ENCODE data around the gene FAM151B.
"Not testable (repeated sequence)": the region's sequence is repeated elsewhere in the genome, so short reads cannot be mapped to it uniquely, and the experiment has no call there.

DNA sequence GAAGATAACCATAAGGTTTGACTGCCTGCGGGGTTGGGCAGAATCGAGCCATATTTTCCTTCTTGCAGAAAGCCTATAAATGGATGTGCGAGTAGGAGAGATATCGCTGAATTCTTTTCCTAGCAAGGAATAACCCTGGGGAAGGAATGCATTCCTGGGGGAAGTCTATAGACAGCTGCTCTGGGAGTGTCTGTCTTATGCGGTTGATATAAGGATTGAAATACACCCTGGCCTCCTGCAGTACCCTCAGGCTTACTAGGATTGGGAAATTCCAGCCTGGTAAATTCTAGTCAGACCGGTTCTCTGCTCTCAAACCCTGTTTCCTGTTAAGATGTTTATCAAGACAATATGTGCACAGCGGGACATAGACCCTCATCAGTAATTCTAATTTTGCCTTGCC lies 5.5 kb downstream of the FAM151B start:
- TF ChIP-seq NR1H2 (CRISPR knock-in tag; IDR thresholded peaks at IDR 0.05); GTF2I (CRISPR knock-in tag; conservative IDR thresholded peaks at IDR 0.05); JUN (CRISPR knock-in tag; IDR thresholded peaks at IDR 0.05); FOXP1 (CRISPR knock-in tag; IDR thresholded peaks at IDR 0.05; ENCODE audit: borderline replicate concordance); PRRX2 (CRISPR knock-in tag; IDR thresholded peaks at IDR 0.05); FOXK1 (CRISPR knock-in tag; IDR thresholded peaks at IDR 0.05); NR3C1 (CRISPR knock-in tag; conservative IDR thresholded peaks at IDR 0.05; ENCODE audit: low read depth); NFE2L1 (CRISPR knock-in tag; IDR thresholded peaks at IDR 0.05): not testable (repeated sequence)
- TF ChIP-seq, protein P1, sequence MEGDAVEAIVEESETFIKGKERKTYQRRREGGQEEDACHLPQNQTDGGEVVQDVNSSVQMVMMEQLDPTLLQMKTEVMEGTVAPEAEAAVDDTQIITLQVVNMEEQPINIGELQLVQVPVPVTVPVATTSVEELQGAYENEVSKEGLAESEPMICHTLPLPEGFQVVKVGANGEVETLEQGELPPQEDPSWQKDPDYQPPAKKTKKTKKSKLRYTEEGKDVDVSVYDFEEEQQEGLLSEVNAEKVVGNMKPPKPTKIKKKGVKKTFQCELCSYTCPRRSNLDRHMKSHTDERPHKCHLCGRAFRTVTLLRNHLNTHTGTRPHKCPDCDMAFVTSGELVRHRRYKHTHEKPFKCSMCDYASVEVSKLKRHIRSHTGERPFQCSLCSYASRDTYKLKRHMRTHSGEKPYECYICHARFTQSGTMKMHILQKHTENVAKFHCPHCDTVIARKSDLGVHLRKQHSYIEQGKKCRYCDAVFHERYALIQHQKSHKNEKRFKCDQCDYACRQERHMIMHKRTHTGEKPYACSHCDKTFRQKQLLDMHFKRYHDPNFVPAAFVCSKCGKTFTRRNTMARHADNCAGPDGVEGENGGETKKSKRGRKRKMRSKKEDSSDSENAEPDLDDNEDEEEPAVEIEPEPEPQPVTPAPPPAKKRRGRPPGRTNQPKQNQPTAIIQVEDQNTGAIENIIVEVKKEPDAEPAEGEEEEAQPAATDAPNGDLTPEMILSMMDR (IDR thresholded peaks at IDR 0.05), result not testable (repeated sequence)
- TF ChIP-seq, protein P2, sequence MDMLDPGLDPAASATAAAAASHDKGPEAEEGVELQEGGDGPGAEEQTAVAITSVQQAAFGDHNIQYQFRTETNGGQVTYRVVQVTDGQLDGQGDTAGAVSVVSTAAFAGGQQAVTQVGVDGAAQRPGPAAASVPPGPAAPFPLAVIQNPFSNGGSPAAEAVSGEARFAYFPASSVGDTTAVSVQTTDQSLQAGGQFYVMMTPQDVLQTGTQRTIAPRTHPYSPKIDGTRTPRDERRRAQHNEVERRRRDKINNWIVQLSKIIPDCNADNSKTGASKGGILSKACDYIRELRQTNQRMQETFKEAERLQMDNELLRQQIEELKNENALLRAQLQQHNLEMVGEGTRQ (CRISPR knock-in tag; IDR thresholded peaks at IDR 0.05), result not testable (repeated sequence)
- TF ChIP-seq, protein P3, sequence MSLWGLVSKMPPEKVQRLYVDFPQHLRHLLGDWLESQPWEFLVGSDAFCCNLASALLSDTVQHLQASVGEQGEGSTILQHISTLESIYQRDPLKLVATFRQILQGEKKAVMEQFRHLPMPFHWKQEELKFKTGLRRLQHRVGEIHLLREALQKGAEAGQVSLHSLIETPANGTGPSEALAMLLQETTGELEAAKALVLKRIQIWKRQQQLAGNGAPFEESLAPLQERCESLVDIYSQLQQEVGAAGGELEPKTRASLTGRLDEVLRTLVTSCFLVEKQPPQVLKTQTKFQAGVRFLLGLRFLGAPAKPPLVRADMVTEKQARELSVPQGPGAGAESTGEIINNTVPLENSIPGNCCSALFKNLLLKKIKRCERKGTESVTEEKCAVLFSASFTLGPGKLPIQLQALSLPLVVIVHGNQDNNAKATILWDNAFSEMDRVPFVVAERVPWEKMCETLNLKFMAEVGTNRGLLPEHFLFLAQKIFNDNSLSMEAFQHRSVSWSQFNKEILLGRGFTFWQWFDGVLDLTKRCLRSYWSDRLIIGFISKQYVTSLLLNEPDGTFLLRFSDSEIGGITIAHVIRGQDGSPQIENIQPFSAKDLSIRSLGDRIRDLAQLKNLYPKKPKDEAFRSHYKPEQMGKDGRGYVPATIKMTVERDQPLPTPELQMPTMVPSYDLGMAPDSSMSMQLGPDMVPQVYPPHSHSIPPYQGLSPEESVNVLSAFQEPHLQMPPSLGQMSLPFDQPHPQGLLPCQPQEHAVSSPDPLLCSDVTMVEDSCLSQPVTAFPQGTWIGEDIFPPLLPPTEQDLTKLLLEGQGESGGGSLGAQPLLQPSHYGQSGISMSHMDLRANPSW (CRISPR knock-in tag; conservative IDR thresholded peaks at IDR 0.05; ENCODE audit: low read depth), result not testable (repeated sequence)
- TF ChIP-seq, protein P4, sequence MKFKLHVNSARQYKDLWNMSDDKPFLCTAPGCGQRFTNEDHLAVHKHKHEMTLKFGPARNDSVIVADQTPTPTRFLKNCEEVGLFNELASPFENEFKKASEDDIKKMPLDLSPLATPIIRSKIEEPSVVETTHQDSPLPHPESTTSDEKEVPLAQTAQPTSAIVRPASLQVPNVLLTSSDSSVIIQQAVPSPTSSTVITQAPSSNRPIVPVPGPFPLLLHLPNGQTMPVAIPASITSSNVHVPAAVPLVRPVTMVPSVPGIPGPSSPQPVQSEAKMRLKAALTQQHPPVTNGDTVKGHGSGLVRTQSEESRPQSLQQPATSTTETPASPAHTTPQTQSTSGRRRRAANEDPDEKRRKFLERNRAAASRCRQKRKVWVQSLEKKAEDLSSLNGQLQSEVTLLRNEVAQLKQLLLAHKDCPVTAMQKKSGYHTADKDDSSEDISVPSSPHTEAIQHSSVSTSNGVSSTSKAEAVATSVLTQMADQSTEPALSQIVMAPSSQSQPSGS (CRISPR knock-in tag; IDR thresholded peaks at IDR 0.05; ENCODE audit: borderline replicate concordance, low read depth), result not testable (repeated sequence)
- TF ChIP-seq, protein P5, sequence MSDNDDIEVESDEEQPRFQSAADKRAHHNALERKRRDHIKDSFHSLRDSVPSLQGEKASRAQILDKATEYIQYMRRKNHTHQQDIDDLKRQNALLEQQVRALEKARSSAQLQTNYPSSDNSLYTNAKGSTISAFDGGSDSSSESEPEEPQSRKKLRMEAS (CRISPR knock-in tag; IDR thresholded peaks at IDR 0.05), result not testable (repeated sequence)
